Ectodermal cell (in vitro differentiated cells): Measurements from ENCODE around the gene ATP1B1. TPM values are rescaled to one million over a fixed set of nuclear protein-coding genes. Genes with fewer than 3 reads are reported as not detected.

ENCODE experiments used
- H3K27ac ChIP-seq: 2 replicates; pipeline ENCODE4 v1.7.0; 2013; ENCODE audit warnings: mild to moderate bottlenecking, low read depth, low read length; ENCODE audit not compliant: insufficient read depth, poor library complexity, severe bottlenecking
- H3K27me3 ChIP-seq: 2 replicates; pipeline ENCODE4 v1.7.0; 2013; ENCODE audit warnings: mild to moderate bottlenecking, low read length; ENCODE audit not compliant: insufficient read depth, control insufficient read depth, poor library complexity, severe bottlenecking
- H3K36me3 ChIP-seq: one replicate; pipeline ENCODE4 v1.7.0; 2013; ENCODE audit warnings: low read length; ENCODE audit not compliant: control insufficient read depth, insufficient read depth
- H3K4me1 ChIP-seq: one replicate; pipeline ENCODE4 v1.7.0; 2013; ENCODE audit warnings: low read length; ENCODE audit not compliant: control insufficient read depth, insufficient read depth
- H3K4me3 ChIP-seq: 2 replicates; pipeline ENCODE4 v1.7.0; 2013; ENCODE audit warnings: low read depth, low read length, control low read depth; ENCODE audit not compliant: insufficient read depth
- H3K9me3 ChIP-seq: 2 replicates; pipeline ENCODE4 v1.7.0; 2013; ENCODE audit warnings: mild to moderate bottlenecking, low read length, moderate library complexity; ENCODE audit not compliant: control insufficient read depth
- WGBS, 2 experiments: methylation state at CpG; one replicate each; pipeline ENCODE4 v1.1.7; 2013; ENCODE audit warnings: missing lambda C conversion rate in 2 of 2; 5-methylcytosine and 5-hydroxymethylcytosine counted together
- polyA plus RNA-seq, 4 experiments: library from polyadenylated mRNA; stranded (reverse); fragments of 50-300 nt; gene quantifications; one replicate each; pipeline ENCODE4 v1.2.3, GENCODE V29; 2013

ATP1B1 gene
- polyA plus RNA-seq (2013, experiment 1 of 4), result 50.3 TPM
- polyA plus RNA-seq (2013, experiment 2 of 4), result 46.7 TPM
- polyA plus RNA-seq (2013, experiment 3 of 4), result 49.0 TPM
- polyA plus RNA-seq (2013, experiment 4 of 4), result 52.5 TPM

- WGBS, 2 experiments, result 0% methylated on average over 100 of the region's 100 CpGs
Measured at GRCh38 chr1:169106095-169106920, at the start of gene ATP1B1. Gene ATP1B1 (plus strand): TSS chr1:169106690. CDS start chr1:169106830, 140 bp downstream.

GRCh38 chr1:169059421-169059820, 47.1 kb upstream of the ATP1B1 start:
- WGBS, 2 experiments, result 84 to 86% methylated on average over 1 of the region's 1 CpG
- H3K9me3 ChIP-seq, result no peaks in the 10 kb centered on the region
- no peak overlapping the region for H3K27ac ChIP-seq
- H3K4me3 ChIP-seq, result no peak overlapping the region
- no peaks in the 10 kb centered on the region for H3K4me1 ChIP-seq
- H3K27me3 ChIP-seq, result no peaks in the 10 kb centered on the region
- H3K36me3 ChIP-seq, result no peaks in the 10 kb centered on the region

More at GRCh38 chr1:169106095-169106920, at the start of gene ATP1B1:
- no peaks in the 10 kb centered on the region for H3K9me3 ChIP-seq
- peaks cover 45% of the 10 kb centered on the region for H3K4me1 ChIP-seq
- peak within 1 kb of the TSS; percentile 74 for H3K4me3 ChIP-seq
- H3K27me3 ChIP-seq, result peaks cover 5% of the 10 kb centered on the region
- peaks cover 3% of the 10 kb centered on the region for H3K36me3 ChIP-seq
- peak within 1 kb of the TSS; percentile 97 for H3K27ac ChIP-seq

GRCh38 chr1:169060043-169060722, 46.3 kb upstream of the ATP1B1 start:
- 93 to 95% methylated on average over 9 of the region's 9 CpGs for WGBS, 2 experiments
- Histone ChIP-seq H3K27ac (no peak overlapping the region), H3K9me3 (no peaks in the 10 kb centered on the region), H3K27me3 (no peaks in the 10 kb centered on the region), H3K36me3 (no peaks in the 10 kb centered on the region), H3K4me1 (no peaks in the 10 kb centered on the region), H3K4me3 (no peak overlapping the region)

- WGBS, 2 experiments, result 92 to 94% methylated on average over 3 of the region's 4 CpGs
- H3K4me3 ChIP-seq, result no peak overlapping the region
- H3K27ac ChIP-seq, result no peak overlapping the region
- H3K9me3 ChIP-seq, result no peaks in the 10 kb centered on the region
- no peaks in the 10 kb centered on the region for H3K27me3 ChIP-seq
- H3K4me1 ChIP-seq, result no peaks in the 10 kb centered on the region
- no peaks in the 10 kb centered on the region for H3K36me3 ChIP-seq
Measured at GRCh38 chr1:169060919-169061639, 45.4 kb upstream of the ATP1B1 start.

- Histone ChIP-seq H3K4me1 (no peaks in the 10 kb centered on the region), H3K4me3 (no peak overlapping the region), H3K27ac (no peak overlapping the region), H3K9me3 (no peaks in the 10 kb centered on the region), H3K36me3 (no peaks in the 10 kb centered on the region), H3K27me3 (no peaks in the 10 kb centered on the region)
Measured at GRCh38 chr1:169062152-169062551, 44.3 kb upstream of the ATP1B1 start.

GRCh38 chr1:169064103-169064502, 42.4 kb upstream of the ATP1B1 start:
- 86 to 89% methylated on average over 7 of the region's 7 CpGs for WGBS, 2 experiments
- no peaks in the 10 kb centered on the region for H3K9me3 ChIP-seq
- no peaks in the 10 kb centered on the region for H3K36me3 ChIP-seq
- no peaks in the 10 kb centered on the region for H3K4me1 ChIP-seq
- no peak overlapping the region for H3K4me3 ChIP-seq
- H3K27me3 ChIP-seq, result no peaks in the 10 kb centered on the region
- H3K27ac ChIP-seq, result no peak overlapping the region

- H3K4me1 ChIP-seq, result no peaks in the 10 kb centered on the region
- no peaks in the 10 kb centered on the region for H3K27me3 ChIP-seq
- H3K27ac ChIP-seq, result no peak overlapping the region
- WGBS, 2 experiments, result 88 to 92% methylated on average over 2 of the region's 2 CpGs
- no peaks in the 10 kb centered on the region for H3K36me3 ChIP-seq
- no peak overlapping the region for H3K4me3 ChIP-seq
- H3K9me3 ChIP-seq, result no peaks in the 10 kb centered on the region
Measured at GRCh38 chr1:169070547-169070946, 35.9 kb upstream of the ATP1B1 start.

GRCh38 chr1:169070958-169071357, 35.5 kb upstream of the ATP1B1 start:
- H3K9me3 ChIP-seq, result no peaks in the 10 kb centered on the region
- 85 to 87% methylated on average over 2 to 3 of the region's 3 CpGs for WGBS, 2 experiments
- no peaks in the 10 kb centered on the region for H3K27me3 ChIP-seq
- H3K27ac ChIP-seq, result no peak overlapping the region
- H3K4me3 ChIP-seq, result no peak overlapping the region
- H3K36me3 ChIP-seq, result no peaks in the 10 kb centered on the region
- H3K4me1 ChIP-seq, result no peaks in the 10 kb centered on the region

- no peak overlapping the region for H3K4me3 ChIP-seq
- no peaks in the 10 kb centered on the region for H3K4me1 ChIP-seq
- no peak overlapping the region for H3K27ac ChIP-seq
- no peaks in the 10 kb centered on the region for H3K9me3 ChIP-seq
- H3K36me3 ChIP-seq, result no peaks in the 10 kb centered on the region
- H3K27me3 ChIP-seq, result no peaks in the 10 kb centered on the region
- WGBS, 2 experiments, result 86 to 92% methylated on average over 4 of the region's 6 CpGs
Measured at GRCh38 chr1:169072945-169073725, 33.4 kb upstream of the ATP1B1 start.
